Measurements from ENCODE around the gene HOXA2. TPM values are rescaled to one million over a fixed set of nuclear protein-coding genes. Genes with fewer than 3 reads are reported as not detected.

HOXA2 gene
- total RNA-seq, 1 experiment from 2014 or later, result not detected

DNA sequence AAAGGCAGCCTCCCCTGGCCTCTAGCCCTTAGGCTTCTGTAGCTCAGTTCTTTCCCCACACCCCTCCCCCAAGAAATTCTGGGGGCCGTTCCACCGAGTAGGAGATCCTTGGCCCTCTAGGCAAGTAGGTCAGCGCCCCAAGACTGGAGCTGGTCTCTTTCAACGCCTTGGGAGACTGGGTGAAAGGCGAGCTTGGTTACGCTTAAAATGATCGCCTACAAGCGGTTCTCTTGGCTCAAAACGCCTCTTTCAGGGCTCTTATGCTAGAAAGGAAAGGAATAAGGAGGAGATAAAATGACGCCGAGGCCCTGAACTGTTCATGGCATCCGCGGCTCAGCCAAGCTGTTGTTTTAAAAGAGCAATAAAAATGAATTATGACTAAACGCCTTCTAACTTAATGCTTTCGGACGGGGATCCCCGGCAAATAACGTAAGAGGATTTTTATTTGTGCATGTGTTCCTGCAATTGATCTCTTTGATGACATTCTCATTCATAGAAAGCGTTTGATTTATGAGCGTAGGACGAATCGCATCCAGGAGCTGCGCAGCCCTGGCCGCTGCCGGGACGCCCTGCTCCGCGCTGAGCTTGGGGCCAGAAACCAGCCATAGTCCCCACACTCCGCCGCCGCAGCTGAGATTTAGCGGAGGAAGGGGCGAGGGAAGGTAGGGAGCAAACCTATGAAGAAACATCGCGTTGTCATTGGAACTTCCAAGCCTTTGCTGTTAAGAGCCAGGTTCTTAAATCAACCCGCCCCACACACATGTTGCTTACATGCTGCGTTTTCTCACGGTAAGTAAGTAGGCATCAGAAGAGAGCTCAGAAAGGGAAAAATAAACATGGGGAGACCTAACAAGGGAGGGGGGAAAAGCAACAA is 3.7 kb downstream of the HOXA2 start:
- no peak for DNase-seq (ENCODE audit: low spot score)

DNA sequence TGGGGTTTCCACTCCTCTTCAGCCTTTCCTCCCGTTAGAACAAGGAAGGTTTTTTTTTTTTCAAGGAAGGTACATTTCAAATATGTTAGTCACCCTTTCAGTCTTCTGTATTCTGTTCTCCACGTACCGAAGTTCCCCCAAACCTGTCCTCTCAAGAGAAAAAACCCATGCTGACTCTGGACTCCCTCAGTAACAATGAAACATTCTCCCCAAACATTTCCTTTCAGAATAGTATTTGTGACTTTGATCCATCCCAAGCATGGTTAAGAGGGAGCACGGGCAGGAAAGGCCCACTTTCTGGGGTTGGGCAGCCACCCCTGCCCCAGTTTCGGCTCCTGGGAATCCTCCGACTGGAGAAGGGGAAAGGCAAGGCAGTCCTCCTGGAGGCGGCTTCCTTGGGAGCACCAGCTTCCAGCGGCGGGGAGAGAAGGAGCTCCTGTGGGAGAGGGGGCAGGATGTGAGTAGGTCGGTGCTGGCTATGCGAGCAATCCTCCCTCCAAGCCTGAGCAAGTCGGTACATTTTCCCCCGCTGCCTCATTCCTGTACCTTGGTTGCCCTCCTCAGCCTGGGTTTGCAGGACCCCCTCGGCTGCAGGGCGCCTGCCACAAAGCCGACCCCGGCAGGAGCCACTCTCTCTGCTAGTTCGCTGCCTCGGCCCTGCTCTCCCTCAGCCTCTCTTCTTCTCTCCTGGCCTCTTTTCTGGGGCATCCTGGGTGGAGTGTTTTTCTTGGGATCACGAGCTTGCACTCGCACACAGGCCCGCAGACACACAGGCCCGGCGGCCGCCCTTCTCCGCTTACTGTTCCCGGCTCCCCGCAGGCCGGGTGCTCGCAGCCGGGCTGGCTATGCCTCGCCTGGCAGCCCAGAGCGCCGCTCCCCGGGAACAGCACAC is 4.6 kb downstream of the HOXA2 start:
- DNase-seq (ENCODE audit: low spot score), result peak; percentile 25

DNA sequence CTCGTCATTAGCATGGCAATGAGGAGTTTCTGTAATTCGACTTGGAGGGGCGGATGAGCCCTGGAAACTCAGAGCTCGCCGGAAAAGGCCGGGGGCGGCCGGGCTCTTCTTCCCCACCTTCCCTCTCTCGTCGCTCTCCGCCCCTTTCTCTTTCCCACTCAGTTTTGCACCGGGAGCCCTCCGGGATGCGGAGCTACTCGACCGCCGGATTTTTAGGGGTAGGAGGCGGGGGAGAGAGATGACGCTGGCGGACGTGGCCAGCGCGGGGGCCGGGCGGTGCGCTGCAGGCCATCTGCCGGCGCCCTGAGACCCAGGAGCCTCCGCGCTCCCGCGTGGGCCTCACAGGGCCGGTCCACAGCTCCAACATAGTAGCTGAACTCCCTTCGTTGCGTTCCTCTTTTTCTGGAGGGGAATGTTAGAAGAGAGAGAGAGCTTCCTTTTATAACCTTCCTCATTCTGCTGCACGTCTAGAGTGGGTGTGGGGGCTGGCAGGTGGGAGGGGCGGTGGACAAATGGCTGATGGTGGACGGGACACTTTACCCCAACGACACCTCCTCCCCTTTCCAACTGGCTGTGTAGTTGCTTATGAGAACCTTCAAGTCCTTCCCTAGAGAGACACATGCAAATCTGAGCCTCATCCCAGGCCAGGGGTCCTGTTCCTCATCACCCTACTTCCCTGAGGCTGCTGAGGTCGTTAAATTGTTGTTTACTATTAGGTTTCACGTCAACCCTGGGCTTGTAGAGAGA is 5.5 kb downstream of the HOXA2 start:
- DNase-seq (ENCODE audit: low spot score), result no peak

DNA sequence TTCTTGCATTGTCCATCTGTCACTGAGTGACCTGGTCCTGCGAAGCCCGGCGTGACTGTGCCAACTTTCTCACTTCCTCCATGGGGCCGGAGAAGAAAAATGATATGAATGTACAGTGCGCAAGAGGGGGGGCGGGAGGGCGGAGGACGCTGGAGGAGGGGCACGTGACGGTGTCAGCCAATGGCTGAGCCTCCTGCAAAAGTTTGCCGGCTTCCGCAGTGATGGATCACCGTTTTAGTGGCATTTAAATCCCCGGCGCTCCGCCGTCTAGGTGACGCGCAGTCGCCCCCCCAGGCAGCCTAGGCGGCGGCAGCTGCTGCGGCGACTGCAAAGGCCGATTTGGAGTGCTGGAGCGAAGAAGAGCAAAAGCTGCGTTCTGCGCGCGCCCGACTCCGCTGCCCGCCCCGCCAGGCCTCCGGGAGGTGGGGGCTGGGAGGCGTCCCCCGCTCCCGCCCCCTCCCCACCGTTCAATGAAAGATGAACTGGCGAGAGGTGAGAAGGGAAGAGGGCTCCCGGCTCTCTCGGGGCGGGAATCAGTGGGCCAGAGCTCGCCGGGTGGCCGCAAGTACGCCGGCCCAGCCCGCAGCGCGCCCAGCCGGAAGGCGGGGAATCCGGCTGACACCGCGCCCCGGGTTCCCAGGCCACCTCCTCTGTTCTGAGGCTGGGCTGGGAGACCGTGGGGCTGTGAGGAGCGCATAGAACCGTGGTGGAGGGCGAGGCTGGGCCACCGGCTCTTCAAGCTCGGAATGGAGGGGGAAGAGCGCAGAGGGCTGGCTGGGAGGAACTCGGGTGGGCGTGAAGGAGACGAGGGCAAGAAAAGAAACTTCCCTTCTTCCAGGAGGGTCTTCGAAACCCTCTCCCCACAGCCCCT is 6.4 kb downstream of the HOXA2 start, which contains the start of gene HOXA1:
HOXA1 (minus strand) TSS at position 104 of the 871 bp plus-strand sequence; CDS start at position 16, 88 bp downstream.
- peak; percentile 92 for DNase-seq (ENCODE audit: low spot score)

DNA sequence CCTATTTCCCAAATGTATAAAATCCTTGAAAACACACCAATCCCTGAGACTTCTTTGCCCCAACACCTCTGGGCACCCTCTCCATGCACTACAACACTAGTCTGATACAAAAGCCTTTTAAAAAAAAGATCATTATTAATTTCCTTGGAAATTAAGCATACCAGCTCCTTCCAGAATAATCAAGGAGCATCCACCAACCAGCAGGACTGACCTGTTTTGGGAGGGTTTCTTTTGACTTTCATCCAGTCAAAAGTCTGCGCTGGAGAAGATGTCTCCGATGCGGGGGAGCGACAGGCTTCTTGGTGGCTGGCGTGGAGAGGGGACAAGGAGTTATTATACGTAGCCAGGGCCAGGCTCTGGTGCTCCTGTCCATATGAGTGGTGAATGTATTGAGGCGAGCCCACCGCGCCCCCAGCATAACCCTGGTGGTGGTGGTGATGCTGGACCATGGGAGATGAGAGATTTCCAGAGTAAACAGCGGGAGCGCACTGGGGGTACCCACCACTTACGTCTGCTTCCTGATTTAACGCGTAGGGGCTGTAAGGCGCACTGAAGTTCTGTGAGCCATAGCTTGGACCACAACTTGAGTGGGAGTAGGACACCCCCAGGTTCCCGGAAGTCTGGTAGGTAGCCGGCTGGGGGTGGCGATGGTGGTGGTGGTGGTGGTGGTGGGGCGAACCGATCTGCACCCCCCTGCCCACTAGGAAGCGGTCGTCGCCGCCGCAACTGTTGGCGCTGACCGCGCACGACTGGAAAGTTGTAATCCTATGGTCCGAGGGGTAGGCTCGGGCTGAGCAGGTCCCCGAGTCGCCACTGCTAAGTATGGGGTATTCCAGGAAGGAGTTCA is 7.2 kb downstream of the HOXA2 start:
- DNase-seq (ENCODE audit: low spot score), result no peak

DNA sequence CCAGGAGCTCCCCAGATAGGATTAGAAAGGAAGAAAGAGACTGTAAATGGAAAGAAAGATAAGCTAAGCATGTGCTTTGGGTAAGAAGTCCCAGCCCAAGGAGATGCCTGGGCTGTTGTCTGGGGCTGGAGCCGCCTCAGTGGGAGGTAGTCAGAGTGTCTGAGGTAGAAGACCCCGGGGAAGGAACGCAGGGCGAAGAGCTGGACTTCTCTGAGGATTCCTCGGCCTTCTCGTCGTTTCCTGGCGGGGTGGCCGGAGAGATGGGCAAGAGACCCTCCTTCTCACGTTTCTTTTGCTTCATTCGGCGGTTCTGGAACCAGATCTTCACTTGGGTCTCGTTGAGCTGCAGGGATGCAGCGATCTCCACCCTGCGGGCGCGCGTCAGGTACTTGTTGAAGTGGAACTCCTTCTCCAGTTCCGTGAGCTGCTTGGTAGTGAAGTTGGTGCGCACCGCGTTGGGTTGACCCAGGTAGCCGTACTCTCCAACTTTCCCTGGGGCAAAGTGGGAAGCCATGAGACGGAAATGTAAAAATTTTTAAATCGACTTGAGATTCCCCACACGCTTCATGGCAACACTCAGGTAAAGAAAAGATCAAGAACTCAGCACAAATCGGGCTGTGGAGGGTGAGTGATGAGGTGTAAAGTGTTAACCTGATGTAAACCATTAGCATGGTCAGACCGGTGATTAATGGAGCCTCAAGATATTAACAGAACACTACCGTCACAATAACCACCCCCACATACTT is 8.0 kb downstream of the HOXA2 start:
- DNase-seq (ENCODE audit: low spot score), result no peak

DNA sequence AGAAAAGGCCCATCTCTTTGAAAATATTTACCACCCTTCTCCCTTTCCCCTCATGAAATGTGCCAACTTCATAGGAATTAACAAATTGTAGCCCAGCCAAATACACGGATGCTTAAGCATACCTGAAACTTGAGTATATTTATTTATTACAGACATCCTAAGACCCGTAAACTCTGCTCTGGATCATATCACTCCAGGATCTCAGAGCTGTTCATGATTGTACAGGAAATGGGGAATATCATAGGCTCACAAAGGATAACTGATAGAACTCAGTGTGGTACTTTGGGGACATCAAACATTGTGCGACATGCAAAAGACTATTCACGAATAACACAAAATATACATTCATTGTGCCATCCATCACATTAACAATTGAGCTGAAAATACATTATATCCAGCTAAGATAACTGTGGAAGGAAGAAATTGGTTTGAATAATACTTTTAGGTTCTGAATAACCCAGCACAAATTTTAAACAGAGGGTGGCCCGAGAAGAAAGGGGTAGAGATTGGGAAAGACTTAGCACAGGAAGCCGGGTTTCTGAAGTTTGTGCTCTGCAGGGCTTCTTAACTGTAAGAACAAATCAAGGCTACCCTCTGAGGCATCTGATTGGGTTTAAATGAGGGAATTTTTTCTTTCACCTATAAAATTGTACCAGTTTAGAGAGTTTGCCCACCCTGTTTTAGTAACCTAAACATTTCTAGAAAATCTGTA is 9.1 kb downstream of the HOXA2 start:
- no peak for DNase-seq (ENCODE audit: low spot score)

DNA sequence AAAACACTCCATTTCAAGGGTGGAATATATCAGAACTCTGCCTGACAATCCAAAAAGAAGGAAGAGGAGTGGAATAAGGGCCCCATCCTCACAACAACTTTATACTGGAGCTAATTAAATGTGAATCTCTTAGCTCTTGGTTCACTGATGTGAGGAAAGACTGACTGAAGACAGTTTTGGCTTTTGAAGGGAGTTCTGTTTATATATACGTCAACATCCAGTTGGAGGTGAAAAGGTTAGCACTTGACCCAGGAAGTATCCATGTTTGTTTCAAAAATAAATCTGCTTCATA is 9.7 kb downstream of the HOXA2 start:
- DNase-seq (ENCODE audit: low spot score), result no peak

DNA sequence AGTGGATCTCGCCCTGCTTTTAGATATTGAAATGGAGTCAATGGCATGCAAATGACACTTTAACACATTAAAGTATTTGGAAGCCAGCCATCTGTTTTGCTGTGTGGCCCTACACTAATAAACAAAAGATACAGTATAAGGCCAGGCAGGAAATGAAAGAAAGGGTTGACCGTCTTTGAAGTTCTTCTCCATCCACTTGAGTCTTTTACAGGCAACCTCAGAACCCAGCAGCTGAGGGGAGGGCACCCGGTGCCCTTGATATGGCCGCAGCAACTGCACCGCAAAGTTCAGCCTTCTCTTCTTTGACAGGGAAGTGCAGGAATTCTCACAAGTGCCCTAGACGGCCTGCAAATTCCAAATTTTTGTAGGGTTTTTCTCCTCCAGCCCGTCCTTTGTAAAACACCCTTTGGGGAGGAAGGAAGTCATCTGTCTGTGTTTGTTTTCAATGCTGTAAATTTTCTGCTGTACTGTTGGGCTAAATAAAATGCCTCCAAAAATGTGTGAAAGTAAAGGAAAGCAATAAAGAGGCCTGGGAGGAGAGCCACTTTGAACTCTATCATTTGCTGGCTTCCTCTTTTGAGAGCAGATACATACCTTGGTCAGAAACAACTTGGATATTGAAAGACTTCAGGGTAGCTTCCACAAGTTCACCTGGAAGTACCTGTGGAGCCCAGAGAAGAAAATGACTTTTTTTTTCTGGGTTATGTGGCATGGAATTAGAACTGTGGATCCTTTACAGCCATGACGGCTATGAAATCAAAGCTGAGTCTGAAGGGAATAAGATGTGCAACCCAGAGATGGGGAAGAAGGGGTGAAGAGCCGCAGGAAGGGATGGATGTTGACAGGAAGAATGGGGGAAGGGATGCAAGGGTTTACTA is 10.3 kb downstream of the HOXA2 start:
- DNase-seq (ENCODE audit: low spot score), result no peak

DNA sequence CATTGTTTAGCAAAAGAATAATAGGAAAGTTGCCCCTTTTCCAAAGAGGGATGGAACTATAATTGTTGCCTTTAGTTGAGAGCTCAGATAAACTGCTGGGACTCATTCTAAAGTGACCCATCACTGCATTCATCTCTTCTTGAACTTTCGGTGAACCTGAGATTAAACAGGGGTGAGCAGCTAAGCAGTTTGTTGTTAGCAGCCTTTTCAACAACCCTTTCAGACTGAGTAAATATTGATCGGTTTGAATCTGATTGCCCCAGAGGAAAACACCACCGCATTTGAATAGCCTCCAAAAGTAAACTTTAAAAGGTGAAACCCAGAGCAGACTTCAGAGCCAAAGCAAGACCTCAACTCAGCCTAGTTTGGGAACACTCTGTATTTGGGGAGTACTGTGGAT is 11.4 kb downstream of the HOXA2 start:
- DNase-seq (ENCODE audit: low spot score), result no peak

DNA sequence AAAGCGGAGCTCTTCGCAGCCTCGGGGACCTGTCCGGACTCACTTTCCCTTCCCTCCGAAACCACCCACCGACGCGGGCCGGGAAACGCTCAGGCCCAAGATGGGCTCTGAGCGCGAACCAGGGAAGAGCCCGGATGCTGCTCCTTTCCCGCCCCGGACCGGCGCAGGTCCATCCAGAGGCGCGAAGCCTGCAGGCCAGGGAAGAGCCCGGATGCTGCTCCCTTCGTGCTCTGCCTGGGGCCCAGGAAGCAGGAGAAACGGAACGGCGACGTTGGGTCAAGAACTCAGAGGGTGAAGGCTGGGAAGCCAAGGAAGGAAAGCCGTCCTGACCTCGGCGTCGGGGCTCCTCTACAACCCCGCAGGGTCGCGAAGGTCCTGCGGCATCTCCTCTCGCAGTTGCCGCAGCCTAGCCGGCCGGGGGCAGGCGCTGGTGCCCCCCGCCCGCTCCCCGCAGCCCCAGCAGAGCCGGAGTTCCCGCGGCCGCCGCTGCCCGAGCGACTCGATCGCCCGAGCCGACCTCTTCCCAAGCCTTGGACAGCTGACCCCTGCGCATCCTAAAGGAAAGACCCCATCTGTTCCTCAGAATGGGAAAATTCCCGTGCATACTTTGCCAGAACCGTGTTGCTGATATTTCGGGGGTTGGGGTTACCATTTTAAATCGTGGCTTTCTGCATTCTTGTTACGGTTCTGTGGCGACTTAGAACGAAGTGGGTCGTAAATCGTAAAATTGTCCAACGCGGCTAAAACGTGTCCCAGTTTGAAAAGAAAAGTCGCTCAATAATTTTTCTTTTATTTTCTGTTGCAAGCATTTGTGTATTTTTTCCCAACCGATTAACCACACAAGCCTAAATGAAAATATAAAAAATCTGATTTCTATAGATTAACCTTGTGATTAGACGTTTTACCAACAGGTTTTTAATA is 14.2 kb downstream of the HOXA2 start:
- DNase-seq (ENCODE audit: low spot score), result no peak

DNA sequence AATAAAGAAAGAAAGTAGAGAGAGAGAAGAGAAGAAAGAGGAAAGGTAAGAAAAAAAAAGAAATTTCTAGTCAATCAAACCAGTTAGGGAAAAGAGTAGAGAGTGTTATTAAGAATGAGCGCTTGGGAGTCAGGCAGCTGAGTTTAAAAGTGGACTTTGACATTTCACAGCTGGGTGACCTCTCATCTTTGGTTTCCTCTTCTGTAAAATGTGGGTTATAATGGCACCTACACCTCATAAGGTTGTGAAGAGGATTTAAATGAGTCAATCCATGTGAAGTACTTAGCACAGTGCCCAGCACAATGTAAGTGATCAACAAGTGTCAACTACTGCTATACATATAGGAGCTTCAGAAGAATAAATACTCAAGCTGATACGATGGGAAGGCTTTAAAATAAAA is 18.8 kb downstream of the HOXA2 start:
- DNase-seq (ENCODE audit: low spot score), result no peak

DNA sequence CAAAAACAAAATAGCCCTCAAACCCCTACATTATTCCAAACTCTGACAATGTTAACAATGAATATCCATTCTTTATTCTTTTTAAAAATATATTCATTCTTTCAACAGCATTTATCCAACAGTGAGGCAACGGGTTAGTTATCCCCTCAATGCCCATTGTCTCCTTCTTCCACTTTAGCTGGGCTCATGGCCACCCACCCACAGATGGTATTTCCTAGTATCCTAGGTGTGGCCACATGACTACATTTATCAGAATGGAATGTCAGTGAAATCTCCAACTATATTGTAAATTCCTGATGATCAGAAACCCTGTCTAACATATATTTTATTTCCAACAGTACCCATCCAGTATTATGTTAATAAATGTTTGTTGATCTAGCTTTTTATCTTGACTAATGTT is 20.3 kb downstream of the HOXA2 start:
- DNase-seq (ENCODE audit: low spot score), result peak; percentile 25

DNA sequence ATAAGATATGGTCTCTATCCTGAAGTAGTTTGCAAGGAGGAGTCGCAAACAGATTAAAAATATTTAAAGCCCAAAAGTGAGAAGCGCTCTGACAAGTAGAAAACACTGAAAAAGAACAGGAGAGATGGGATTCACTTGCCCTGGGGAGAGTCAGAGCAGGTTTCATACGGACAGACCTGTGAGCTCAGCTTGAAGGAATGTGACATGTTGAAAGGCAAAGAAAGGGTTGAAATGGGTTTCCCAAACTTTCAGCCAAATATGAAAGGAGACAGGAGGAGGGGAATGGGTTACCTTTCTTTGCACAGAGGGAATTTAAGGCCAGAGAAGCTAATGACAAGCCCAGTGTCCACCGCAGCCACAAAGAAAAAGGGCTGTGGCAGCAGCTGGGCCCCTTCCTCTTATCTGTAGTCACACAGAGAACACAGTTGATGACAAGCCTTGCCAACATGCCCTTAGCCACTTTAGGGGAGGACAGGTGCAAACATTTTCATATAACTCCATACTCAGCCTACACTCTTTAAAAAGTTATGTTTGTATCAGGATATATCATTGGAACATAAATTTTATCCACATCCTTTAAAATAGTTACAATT is 21.5 kb downstream of the HOXA2 start:
- DNase-seq (ENCODE audit: low spot score), result peak; percentile 37

DNA sequence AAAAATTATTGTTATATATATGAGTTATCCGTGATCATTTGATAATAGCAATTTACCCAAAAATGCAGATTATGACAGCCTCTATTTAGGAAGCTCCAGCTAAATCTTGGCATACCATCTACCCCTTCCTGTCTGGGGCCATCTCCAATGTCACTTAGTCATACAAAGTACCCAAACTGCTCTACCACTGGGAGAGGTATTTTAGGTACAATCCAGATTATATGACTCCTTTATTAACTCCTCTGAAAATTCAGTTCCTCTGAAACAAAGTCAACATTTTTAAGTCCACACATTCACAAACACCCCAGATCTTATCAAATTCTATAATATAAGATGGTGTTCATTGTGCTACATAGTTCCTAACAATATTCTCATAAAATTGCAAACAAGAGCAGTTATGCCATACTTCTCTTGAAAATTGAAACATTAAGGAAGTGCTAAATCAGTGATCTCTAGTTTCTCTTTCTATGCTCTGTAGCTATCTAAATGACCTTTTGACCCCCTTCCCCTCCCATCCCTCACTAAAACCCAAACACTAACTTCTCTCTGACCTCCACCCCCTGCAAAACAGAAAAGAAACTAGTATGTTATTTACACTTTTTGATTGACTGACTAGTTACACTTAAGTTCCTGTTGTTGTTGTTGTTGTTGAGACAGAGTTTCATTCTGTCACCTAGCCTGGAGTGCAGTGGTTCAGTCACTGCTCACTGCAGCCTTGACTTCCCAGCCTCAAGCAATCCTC is 23.1 kb downstream of the HOXA2 start:
- no peak for DNase-seq (ENCODE audit: low spot score)
